Activated CD4-positive, CD25-positive, alpha-beta regulatory T cell treated with anti-CD3 and anti-CD28 coated beads, Interleukin-2, amount 50 U/mL, for 16 hours (primary cell): ENCODE measurements around the gene FAM229A.
"Not testable (repeated sequence)": the region's sequence is repeated elsewhere in the genome, so short reads cannot be mapped to it uniquely, and the experiment has no call there.

Experiments used
- DNase-seq: peaks from one replicate; pipeline ENCODE4 v3.0.0-alpha.2; 2020; ENCODE audit warnings: low read depth, low spot score

Gene FAM229A, protein sequence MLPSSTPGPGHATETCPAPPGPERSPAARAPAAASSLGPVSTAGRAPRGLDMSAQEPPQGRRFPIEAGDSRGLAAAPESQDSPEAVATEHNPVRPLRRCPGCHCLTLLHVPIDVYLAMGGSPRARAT

GRCh38 chr1:32362474-32363313 lies at the start of gene FAM229A, which contains the start of gene TSSK3:
Gene FAM229A (minus strand): TSS chr1:32362485. CDS start chr1:32362091, 394 bp downstream.
Gene TSSK3 (plus strand): TSS chr1:32362539. CDS start chr1:32362702, 163 bp downstream.
- no peak for DNase-seq

- DNase-seq = no peak
Observed at GRCh38 chr1:32411261-32411660, 49.0 kb upstream of the FAM229A start.

DNA sequence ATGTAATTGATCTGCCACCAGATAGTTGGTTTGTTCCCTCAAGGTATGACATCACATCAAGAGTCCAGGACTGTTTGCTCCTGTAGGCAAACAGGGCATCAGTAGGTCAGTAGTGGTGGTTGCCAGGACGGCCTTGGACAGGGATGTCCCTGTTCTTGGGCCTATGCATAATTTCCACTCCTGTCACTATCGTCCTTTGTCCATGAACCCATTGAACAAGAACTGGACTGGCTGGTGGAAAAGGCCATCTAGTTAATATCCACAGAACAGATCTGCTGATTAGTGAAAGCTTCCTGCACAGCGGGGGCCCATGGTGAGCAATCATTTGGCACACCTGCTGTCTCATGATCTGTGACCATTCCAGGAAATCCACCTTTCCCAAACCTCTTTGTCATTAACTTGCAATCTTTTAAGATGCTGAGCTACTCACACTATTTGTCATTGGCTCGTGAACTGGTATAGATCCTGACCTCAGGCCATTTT lies 44.4 kb upstream of the FAM229A start:
- DNase-seq = no peak

GRCh38 chr1:32405672-32406467 lies 43.6 kb upstream of the FAM229A start:
- DNase-seq = no peak

- no peak for DNase-seq
Observed at GRCh38 chr1:32404946-32405345, 42.7 kb upstream of the FAM229A start.

DNA sequence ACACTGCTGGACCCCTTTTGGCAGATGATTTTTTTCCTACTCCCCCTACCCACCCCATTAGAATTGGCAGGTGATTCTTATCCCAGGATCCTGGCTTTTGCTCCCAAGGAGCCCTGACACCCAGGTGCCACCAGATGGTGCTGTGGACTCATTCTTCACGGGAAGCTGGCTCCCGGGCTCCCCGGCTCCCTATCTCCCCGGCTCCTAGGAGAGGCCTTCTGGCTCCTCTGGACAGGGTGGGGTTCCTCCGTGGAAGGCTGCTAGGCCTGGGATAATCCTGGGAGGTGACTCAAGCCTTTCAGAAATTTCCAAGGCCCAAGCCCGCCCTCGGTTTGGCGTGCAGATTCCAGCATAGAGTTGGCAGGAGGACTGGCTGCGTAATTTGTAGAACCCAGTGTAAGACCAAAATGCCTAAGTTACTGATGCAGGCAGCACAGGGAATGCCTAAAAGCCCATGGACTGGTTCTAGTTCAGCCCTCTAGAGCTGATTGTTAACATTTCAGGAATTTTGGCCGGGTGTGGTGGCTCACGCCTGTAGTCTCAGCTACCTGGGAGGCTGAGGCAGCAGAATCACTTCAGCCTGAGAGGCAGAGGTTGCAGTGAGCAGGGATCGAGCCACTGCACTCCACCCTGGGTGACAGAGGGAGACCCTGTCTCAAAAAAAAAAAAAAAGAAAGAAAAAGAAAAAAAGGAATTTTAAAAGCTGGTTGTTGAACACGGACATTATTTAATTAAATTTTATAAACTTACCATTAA lies 38.8 kb upstream of the FAM229A start:
- peak; percentile 23 for DNase-seq

- no peak for DNase-seq
Observed at GRCh38 chr1:32399843-32400242, 37.6 kb upstream of the FAM229A start.

GRCh38 chr1:32398401-32398800 lies 36.1 kb upstream of the FAM229A start:
- DNase-seq = no peak

DNA sequence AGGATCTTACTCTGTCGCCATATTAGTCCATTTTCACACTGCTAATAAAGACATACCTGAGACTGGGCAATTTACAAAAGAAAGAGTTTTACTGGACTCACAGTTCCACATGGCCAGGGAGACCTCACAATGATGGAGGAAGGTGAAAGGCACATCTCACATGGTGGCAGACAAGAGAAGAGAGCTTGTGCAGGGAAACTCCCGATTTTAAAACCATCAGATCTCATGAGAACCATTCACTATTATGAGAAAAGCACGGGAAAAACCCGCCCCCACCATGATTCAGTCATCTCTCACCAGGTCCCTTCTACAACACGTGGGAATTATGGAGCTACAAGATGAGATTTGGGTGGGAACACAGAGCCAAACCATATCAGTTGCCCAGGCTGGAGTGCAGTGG lies 34.2 kb upstream of the FAM229A start:
- not testable (repeated sequence) for DNase-seq

DNA sequence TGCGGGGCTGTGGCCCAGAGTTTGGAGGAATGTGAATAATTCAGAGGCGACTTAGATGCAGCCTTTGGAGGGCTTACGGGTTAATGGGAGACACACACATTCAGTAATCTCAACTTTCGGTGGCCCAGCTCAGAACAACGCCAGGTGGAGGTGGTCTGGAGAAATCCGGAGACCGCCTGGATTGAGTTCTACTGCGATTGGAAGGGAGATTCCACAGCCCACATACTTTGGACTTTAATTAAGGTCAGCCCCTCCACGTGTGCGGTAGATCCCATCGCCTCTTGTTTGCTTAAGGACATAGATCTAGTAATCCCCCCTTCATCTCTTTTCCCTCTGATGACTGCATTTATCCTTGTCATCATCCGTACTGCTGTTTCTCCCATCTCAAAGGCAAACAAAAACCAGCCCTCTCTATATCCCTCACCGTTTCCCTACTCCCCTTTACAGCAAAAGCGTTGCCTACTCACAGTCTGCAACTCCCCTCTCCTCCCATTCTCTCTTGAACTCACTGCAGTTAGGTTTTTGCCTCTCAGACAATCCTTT lies 32.7 kb upstream of the FAM229A start:
- DNase-seq = no peak

DNA sequence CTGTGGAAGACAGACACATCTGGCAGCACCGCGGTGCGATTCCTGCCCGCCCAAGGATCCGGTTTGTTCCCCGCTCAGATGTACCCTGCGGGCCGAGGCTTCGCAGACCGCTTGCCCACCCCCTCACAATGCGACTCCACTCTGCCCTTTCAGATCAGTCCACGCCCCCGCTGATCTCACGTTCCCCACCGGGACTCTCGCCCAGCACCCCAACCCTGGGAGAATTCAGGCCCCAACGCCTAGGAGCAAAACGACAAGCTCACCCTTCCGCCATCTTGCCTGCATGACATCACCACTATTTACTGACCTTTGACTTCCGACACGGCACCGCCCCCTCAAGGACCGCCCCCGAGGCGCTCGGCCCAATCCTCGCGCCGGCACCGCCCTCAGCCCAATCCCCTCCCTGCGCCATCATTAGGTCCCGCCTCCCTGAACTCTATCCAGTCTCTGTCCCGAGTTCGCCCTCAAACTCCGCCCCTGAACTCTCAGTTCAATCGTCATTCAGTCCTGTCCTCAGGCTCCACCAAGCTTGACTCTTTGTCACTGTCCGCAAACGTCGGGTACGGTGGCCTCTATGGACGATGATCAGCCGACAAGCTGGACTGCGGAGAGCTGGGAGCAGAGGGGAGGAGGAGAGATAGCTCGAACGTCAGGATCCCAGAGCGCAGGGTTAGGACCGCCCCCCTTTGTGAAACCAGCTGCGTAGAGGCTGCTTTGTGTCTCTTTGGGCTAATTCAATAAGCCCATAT lies 32.0 kb upstream of the FAM229A start, which contains the start of gene BSDC1:
Gene BSDC1, minus strand, starts transcription at position 301 of the 749 bp plus-strand sequence. Its CDS starts 27 bp downstream, at position 274.
- peak; percentile 93 for DNase-seq

GRCh38 chr1:32393832-32394140 lies 31.5 kb upstream of the FAM229A start:
- DNase-seq = no peak

GRCh38 chr1:32393136-32393535 lies 30.9 kb upstream of the FAM229A start:
- no peak for DNase-seq

DNA sequence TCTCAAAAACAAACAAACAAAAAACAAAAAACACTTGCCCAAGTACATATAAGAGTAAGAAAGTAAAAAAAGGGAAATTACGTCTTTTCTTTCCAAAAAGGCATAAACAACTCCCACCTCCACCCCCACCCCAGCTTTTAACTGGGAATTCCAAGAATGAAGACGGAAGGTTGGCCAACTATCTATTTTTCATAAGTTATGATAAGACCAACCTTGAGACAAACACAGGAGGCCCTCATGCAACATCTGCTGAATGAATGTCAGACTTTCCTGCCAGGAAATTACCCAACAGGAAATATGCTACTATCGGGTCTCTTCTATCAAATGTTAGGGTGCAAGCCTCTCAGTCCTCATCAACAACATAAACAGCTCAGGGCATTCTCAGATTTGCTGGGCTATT lies 30.0 kb upstream of the FAM229A start:
- DNase-seq = no peak

DNA sequence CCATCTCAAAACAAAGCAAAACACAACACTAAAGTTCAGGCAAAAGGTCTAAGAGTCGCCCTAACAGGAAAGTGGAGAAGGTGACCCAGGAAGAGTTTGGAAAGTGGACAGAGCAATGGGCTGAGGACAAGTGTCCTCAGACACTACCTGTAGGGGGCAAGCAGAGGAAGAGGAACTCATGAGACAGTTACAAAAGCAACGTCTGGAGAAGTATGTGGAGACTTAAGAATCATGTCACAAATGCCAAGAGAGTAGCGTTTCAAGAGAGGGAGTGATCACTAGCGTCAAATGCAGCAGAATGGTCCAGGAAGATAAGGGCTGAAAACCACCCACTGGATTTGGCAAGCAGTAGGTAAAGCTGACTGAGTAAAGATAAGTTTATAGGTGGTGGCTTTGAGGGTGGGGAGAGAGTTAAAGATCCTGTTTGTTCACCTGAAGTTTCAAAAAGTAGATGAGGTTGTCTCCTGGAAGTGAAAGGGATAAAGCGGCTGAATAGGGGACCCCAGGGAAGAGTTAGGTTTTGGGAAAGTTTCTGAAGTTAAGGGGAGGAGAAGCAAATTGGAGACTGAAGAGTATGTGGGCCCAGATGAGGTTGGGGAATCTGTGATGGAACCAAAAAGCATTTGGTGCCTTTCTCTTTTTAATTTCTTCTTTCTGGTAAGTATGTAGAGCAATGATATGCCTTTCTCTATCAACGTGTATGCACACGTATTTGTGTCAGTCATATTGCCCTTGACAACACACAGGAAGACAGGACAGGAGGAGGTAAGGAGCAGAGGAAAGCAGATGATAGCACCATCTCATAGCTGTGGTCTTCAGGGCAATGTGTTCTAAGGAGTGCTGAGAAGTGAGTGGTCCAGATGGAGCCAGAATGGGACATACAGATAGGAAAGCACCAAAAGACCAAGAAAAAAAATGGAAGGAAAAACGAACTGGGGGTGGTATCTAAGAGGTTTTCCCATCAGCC lies 28.9 kb upstream of the FAM229A start:
- no peak for DNase-seq

- DNase-seq = no peak
Observed at GRCh38 chr1:32388641-32389040, 26.4 kb upstream of the FAM229A start.

- no peak for DNase-seq
Observed at GRCh38 chr1:32386676-32387392, 24.5 kb upstream of the FAM229A start.

GRCh38 chr1:32380057-32380456 lies 17.8 kb upstream of the FAM229A start:
- DNase-seq = no peak
